HG02678 (cell line): ENCODE measurements around the gene NELFA.
"Not testable (repeated sequence)": the region's sequence is repeated elsewhere in the genome, so short reads cannot be mapped to it uniquely, and the experiment has no call there.

Experiments used
- ATAC-seq: cut with Tn5 transposase; IDR thresholded peaks from one replicate; pipeline ENCODE4 v1.9.1; 2021; ENCODE audit warnings: mild to moderate bottlenecking, moderate library complexity; ENCODE audit not compliant: unreplicated experiment

NELFA gene

DNA sequence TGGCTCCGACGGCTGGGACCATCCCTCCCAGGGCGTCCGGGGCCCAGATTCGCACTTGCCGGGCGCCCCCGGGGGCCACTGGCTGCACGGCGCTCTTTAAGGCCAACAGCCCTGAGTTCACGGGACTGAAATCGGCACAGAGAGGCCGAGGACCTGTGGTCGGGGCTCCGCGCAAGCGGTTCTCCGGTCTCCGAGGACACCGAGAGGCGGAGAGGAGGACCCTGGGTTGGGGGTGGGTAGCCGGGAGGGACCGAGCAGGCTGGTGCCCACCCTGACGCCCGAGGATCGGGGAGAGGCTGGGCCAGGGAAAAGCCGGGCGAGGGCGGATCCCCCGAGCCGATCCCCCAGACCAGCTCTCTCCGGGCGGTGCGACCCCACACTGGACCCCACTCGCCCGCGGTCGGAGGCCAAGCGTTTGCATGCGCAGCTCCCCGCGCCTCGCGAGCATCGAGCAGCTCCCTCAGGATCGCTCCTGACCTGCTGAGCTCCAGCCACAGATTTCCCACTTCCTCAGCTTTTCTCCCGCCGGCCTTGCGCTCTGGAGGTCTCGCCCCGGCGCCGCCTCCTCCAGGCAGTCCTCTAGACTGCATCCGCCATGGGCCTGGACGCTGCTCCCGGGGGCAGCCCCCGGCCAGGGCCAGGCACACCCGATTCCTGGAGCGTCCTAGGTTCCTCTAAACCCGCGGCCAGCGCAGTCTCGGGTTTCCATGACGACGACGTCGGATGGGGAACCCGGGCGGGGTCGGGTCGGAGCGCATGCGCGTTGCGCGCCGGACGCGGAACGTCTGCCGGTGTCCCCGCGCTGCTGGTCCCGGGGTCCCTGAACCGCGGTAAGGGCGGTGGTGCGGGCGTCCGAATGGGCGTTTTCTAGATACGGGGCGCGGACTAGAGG lies 32.7 kb upstream of the NELFA start:
- ATAC-seq = peak; percentile 79

DNA sequence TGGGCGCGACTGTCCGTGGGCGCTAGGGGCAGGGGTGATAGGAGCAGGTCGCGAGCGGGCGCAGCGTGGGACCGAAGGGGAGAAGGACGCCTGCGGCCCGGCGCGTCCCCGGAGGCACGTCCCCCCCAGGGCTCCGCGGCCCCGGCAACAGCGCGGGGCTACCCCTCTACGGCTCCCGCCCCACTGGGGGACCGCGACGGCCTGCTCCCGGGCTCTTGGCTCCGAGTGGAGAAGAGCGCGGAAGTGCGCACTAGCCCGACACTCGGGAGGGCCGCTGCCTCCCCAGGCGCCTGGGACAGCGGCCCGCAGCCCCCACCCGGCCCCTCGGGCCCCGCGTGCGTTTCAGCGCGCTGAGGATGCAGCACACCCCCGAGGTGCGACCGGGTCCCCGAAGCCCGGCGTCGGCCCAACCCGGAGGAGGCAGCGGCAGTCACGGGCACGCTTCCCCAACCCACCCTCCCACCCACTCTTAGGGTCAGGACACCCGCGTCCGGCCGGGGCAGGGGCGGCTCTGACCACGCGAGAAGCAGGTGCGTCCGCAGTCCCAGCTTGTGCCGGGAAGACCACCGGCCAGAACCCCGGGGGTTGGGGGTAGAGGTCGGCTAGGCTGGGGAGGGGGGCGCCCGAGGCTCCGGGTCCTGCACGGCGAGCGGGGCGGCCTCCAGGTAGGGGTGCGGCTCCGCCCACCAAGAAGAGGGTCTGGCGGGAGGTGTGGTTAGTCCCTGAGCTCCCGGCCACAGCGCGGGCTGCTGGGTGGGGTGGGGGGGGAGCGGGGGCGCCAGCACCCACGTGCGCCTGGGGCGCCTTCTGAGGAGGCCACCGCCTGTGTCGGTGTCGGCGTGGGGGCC lies 31.8 kb upstream of the NELFA start:
- ATAC-seq = no peak

DNA sequence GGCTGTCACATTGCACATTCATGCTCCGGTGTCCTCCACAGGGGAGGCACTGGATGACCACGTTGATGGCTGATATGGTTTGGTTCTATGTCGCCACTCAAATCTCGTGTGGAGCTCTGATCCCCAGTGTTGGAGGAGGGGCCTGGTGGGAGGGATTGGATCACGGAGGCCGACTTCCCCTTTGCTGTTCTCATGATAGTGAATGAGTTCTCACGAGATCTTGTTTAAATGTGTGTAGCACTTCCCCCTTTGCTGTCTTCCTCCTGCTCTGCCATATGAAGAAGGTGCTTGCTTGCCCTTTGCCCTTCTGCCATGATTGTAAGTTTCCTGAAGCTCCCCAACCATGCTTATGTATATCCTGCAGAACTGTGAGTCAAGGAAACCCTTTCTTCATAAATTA lies 28.1 kb upstream of the NELFA start:
- no peak for ATAC-seq

DNA sequence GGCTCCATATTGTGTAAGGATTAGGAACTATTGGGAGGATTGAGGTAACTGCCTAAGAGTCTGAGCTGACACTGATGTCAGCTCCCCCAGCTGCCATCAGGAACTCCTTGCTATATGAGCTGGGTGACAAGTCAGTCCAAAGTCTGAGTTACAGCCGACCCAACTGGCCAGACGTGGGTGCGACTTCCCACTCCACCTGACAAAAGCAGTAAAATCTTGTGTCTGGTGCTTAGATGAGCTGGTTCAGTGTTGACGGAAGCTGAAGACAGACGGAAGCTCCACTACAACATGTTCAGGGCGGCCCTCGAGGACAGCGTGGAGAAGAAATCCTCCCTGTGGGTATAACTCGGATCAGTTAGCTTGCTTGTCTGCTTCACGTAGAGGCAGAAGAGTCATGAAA lies 27.6 kb upstream of the NELFA start:
- no peak for ATAC-seq

DNA sequence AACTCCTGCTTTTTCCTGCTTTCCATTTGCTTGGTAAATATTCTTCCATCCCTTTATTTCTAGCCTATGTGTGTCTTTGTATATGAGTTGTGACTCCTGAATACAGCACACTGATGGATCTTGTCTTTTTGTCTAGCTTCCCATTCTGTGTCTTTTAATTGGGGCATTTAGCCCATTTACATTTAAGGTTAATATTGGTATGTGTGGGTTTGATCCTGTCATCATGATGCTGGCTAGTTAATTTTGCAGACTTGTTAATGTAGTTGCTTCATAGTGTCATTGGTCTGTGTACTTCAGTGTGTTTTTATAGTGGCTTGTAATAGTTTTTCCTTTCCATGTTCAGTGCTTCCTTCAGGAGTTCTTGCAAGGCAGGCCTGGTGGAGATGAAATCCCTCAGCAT lies 22.4 kb upstream of the NELFA start:
- ATAC-seq = not testable (repeated sequence)

DNA sequence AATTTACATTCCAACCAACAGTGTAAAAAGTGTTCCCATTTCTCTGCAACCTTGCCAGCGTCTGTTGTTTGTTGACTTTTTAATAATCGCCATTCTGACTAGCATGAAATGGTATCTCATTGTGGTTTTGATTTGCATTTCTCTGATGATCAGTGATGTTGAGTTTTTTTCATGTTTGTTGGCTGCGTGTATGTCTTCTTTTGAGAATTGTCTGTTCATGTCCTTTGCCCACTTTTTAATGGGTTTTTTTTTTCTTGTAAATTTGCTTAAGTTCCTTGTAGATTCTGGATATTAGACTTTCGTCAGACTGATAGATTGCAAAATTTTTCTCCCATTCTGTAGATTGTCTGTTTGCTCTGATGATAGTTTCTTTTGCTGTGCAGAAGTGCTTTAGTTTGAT lies 18.3 kb upstream of the NELFA start:
- not testable (repeated sequence) for ATAC-seq

DNA sequence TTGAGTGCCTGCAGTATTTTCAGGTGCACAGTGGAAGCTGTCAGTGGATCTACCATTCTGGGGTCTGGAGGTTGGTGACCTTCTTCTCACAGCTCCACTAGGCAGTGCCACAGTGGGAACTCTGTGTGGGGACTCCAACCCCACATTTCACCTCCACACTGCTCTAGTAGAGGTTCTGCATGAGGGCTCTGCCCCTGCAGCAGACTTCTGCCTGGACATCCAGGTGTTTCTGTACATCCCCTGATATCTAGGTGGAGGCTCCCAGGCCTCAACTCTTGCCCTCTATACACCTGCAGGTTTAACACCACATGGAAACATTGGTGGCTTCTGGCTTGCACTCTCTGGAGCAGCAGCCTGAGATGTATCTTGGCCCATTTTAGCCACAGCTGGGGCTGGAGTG lies 17.0 kb upstream of the NELFA start:
- ATAC-seq = no peak

DNA sequence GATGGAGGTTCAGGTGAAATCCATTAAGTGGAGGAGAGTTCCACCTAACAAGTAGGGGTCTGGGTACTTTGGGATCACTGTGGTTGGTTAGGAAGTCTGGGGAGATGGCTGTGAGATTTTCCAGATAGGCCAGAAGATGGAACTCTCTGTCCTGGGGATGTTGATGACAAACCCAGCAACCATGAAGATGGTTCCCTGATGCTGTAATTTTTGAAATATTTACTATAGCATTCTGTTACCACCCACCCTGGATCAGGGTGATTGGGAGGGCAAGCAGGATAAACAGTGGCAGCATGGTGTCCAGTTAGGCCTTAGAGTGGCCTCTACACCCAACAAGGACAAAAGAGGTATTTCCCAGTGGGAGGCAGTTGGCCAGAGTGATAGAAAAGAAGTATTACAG lies 15.9 kb upstream of the NELFA start:
- ATAC-seq = no peak

DNA sequence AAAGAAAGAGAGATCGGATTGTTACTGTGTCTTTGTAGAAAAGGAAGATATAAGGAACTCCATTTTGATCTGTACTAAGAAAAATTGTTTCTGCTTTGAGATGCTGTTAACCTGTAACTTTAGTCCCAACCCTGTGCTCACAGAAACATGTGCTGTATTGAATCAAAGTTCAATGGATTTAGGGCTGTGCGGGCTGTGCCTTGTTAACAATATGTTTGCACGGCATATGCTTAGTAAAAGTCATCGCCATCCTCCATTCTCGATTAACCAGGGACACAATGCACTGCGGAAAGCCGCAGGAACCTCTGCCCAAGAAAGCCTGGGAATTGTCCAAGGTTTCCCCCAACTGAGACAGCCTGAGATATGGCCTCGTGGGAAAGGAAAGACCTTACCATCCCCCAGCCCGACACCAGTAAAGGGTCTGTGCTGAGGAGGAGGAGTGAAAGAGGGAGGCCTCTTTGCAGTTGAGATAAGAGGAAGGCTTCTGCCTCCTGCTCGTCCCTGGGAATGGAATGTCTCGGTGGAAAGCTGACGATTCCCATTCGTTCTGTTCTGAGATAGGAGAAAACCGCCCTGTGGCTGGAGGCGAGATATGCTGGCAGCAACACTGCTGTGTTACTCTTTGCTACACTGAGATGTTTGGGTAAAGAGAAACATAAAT lies 12.7 kb upstream of the NELFA start:
- ATAC-seq = not testable (repeated sequence)

DNA sequence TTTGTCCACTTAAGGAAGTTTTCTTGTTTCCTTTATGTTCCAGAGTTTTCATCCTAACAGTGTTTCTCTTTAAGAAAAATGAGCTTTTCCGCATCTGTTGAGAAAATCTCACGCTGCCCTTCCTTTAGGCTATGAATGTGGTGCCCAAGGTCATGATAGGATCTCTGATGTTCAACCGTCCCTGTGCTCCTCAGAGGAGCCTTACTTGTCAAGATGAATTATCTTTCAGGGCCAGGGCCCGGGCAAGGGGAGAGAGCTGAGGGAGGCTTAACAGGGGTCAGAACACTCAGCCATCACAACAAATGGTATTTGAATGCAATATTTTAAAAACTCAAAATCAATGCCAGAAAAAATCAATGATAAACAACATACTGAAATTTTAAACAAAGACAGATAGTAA lies 6.2 kb upstream of the NELFA start:
- no peak for ATAC-seq

DNA sequence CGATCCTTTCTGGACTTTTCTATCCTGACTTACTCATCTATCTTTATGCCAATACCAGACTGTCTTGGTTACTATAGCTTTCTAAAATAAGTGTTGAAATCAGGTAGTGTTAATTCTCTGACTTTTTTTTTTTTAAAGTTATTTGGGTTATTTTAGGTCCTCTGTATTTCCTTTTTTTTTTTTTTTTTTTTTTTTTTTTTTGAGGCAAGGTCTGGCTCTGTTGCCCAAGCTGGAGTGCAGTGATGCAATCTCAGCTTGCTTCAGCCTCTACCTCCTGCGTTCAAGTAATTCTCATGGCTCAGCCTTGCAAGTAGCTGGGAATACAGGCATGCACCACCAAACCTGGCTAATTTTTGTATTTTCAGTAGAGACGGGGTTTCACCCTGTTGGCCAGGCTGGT lies 2.8 kb upstream of the NELFA start:
- ATAC-seq = no peak

DNA sequence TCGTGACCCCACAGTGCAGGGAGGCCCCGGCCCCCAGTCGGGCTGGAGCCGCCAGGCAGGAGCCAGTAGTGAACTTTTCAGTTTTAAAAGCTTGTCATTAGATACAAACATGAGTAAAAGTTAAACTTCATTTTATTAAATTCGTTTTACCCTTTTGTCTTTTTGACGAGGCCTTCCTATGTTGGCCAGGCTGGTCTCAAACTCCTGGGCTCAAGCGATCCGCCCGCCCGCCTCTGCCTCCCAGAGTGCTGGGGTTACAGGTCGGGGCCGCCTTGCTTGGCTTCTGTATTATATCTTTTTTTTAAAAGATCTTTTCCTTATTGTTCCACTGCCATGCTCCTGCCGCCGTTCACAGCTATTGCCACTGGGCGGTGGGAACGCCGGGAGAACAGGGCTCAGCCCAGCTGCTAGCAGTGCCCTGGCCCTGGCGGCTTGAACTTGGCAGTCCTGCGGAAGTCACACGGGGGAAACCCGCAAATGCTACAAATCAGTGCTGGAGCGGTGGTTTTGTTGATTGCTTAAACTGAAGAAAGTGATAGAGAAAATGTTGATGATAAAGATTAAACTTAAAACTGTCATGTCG lies 968 bp upstream of the NELFA start:
- ATAC-seq = peak; percentile 11

DNA sequence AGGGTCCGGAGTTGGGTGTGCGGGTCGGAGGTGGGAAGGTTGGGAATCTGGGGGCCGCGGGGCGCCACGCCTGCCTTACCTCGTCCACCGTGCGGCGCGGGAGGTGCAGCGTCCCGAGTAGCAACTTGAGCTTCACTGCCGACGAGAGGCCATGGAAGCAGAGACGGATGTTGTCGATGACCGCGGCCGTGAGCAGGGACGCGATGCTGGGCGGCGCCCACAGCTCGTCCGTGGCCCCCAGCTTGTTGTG lies 178 bp downstream of the NELFA start:
- ATAC-seq = no peak

DNA sequence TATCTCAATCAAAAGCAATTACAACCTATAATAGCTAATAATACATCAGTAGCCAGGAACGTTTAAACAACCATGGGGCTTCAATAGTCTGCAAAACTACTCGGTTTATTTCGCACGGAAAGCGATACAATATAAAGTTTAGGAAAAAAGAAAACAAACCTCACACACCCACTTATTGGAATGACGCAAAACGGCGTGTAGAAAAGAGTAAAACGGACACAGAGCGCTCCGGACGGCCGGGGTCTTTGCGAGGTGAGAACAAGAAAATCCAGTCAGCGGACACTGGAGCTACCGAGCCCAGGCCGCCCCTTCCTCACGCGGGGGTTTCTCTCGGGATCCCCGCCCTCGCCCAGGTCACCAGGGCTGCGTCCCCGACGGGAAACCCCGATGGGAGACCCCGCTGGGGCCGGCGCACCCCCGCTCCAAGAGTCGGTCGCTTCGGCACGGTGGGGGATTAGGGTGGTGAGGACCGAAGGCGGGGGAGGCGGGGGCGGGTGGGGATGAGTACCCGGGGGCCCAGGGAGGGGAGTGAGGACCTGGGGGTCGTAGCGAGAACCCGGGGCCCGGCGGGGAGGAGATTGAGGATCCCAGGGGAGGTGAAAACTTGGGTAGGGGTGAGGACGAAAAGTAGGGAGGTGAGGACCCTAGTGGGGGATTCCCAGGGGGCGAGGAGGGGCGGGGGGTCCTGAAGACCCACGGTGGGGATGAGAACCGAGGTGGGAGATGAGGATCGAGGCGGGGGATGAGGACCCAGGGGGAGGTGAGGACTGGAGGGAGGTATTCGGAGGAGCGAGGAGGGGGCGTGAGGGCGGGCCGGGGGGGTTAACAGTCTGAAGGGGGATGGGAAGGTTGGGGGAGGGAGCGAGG lies 737 bp downstream of the NELFA start:
- no peak for ATAC-seq

DNA sequence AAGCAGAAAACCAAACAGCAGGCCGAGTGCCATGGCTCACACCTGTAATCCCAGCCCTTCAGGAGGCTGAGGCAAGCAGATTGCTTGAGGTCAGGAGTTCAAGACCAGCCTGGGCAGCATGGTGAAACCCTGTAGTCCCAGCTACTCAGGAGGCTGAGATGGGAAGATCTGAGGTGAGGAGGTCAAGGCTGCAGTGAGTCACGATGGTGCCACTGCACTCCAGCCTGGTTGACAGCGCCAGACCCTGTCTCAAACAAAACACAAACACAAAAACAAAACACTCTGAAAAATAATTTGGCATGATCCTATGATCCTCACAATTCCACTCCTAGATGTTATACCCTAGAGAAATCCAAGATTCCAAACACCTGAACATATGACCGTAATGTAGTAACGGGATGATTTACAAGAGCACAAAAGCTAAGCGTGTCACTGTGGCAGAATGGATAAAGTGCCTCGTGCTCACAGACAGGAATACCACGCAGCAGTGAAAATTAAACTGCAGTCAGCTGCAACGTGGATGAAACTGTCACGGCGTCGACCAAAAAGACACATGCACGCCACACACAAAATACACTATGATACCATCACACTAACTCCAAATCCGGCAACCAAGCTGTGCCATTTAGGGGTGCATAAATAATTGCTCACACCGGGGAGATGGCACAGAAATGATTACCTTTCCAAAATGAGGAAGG lies 1.7 kb downstream of the NELFA start:
- ATAC-seq = no peak

DNA sequence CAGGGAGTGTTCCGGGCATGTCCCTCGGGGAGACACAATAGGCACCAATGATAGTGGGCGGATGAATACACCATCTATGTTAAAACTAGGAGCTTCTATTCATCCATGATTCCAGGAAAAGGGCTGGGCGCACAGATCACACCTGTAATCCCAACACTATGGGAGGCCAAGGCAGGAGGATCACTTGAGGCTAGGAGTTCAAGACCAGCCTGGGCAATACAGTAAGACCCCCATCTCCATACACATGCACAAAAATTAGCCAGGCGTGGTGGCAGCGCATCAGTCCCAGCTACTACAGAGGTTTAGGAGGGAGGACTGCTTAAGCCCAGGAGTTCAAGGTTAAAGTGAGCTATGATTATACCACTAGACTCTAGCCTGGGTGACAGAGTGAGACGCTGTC lies 2.4 kb downstream of the NELFA start:
- no peak for ATAC-seq

DNA sequence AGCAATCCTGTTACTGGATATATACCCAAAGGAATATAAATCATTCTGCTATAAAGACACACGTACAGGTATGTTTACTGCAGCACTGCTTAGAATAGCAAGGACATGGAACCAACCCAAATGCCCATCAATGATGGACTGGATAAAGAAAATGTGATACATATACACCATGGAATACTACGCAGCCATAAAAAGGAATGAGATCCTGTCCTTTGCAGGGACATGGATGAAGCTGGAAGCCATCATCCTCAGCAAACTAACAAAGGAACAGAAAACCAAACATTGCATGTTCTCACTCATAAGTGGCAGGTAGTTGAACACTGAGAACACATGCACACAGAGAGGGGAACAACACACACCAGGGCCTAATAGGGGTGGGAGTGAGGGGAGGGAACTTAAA lies 5.4 kb downstream of the NELFA start:
- not testable (repeated sequence) for ATAC-seq

DNA sequence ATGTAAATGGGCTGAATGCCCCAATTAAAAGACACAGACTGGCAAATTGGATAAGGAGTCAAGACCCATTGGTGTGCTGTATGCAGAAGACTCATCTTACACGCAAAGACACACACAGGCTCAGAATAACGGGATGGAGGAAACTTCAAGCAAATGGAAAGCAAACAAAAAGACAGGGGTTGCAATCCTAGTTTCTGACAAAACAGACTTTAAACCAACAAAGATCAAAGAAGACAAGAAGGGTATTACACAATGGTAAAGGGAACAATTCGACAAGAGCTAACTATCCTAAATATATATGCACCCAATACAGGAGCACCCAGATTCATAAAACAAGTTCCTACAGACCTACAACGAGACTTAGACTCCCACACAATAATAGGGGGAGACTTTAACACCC lies 9.5 kb downstream of the NELFA start:
- not testable (repeated sequence) for ATAC-seq

DNA sequence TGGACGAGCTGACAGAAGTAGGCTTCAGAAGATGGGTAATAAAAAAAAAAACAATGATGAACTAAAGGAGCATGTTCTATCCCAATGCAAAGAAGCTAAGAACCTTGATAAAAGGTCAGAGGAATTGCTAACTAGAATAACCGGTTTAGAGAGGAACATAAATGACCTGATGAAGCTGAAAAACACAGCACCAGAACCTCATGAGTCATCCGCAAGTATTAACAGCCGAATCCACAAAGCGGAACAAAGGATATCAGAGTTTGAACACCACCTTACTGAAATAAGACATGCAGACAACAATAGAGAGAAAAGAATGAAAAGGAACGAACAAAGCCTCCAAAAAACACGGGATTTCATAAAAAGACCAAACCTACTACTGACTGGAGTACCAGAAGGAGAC lies 10.5 kb downstream of the NELFA start:
- no peak for ATAC-seq

DNA sequence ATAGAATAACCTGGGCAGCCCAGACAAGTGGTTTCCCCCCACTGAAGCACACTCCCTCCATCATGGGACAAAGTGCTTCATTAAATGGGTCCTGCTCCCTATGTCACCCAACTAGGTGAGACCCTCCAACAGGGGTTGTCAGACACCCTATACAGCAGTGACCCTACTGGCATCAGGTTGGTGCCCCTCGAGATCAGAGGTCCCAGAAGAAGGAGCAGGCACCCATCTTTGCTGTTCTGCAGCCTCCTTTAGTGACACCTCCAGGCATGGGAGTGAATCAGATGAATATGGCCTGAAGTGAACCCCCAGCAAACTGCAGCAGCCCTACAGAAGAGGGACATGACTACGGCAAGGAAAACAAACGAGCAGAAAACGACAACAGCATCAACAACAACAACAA lies 11.1 kb downstream of the NELFA start:
- no peak for ATAC-seq
